Regular cardiac myocyte (primary cell): ENCODE results near the gene ARRDC2. TPM values are rescaled to one million over a fixed set of nuclear protein-coding genes. Genes with fewer than 3 reads are reported as not detected.

Experiments used
- total RNA-seq: library from RNA; depleted of rRNA; stranded (reverse); fragments of >200 nt; gene quantifications from 2 replicates; pipeline ENCODE4 v1.2.3, GENCODE V29; 2014

The ARRDC2 gene
- total RNA-seq, result 12.3 and 19.4 TPM in 2 replicates

GRCh38 chr19:18007917-18008673, at the start of gene ARRDC2:
Gene ARRDC2 (plus strand): TSS chr19:18008170. CDS start chr19:18008311, 141 bp downstream.

DNA sequence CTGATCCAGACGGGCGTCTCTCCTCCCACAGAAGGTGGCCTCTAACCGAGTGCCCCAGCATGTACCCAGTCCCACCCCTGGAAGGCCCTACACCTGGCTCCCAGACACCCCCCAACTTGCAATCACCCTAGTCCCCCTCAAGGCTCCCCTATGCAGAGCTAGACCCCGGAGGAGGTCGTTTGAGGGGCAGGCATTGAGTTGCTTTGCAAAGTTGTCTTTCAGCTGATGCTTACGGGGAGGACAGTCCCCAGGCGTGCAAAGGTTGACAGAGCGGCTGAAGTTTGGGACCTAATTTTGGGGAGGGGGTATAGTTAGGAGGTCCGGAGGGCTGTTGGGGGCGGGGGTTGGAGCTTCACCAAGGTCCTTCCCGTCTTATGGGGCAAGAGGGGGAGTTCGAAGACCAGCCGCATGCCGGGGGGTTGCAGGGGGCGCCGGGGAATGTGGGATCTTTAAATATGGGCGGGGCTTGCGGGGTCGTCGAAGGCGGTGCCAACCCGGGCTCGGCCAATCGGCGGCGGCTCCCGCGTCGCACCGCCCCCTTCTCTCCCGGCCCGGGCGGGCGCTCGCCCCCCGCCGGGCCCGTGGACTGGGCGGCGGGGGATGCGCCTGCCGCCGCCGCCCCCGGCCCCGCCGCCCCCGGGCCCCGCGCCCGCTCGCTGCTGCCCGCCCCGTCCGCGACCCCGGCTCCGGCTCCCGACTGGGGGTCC, 41.3 kb upstream of the ARRDC2 start, which contains the start of gene KCNN1:
Gene KCNN1, plus strand, starts transcription at position 558 of the 707 bp plus-strand sequence. CDS start 6,782 bp downstream, outside the sequence.

Other genes with a start within 250 kb of the ARRDC2 start
- not detected in 2 replicates for gene B3GNT3, start 213.0 kb upstream of the ARRDC2 start, total RNA-seq
- not detected in 2 replicates for gene INSL3, start 186.7 kb upstream of the ARRDC2 start, total RNA-seq
- 3.1 and 3.9 TPM in 2 replicates for gene JAK3, start 160.2 kb upstream of the ARRDC2 start, total RNA-seq
- gene RPL18A, start 148.3 kb upstream of the ARRDC2 start, total RNA-seq, result 1,052 and 1,128 TPM in 2 replicates
- not detected in 2 replicates for gene SLC5A5, start 136.2 kb upstream of the ARRDC2 start, total RNA-seq
- 16.1 and 62.1 TPM in 2 replicates for gene CCDC124, start 75.2 kb upstream of the ARRDC2 start, total RNA-seq
- under 0.01 TPM in 1 of 2 replicates, not detected in the other for gene KCNN1, start 41.1 kb upstream of the ARRDC2 start, total RNA-seq
- gene IL12RB1, start 78.8 kb downstream of the ARRDC2 start, total RNA-seq, result 0.19 and 0.28 TPM in 2 replicates
- gene MAST3, start 89.6 kb downstream of the ARRDC2 start, total RNA-seq, result 2.1 and 3.1 TPM in 2 replicates
- gene PIK3R2, start 145.0 kb downstream of the ARRDC2 start, total RNA-seq, result 11.1 and 11.3 TPM in 2 replicates
- 74.4 and 75.5 TPM in 2 replicates for gene IFI30, start 165.6 kb downstream of the ARRDC2 start, total RNA-seq
- gene MPV17L2, start 185.0 kb downstream of the ARRDC2 start, total RNA-seq, result 12.1 and 22.0 TPM in 2 replicates
- 1.9 and 2.5 TPM in 2 replicates for gene RAB3A, start 195.9 kb downstream of the ARRDC2 start, total RNA-seq
- gene PDE4C, start 218.3 kb downstream of the ARRDC2 start, total RNA-seq, result 4.2 and 28.8 TPM in 2 replicates